Type B pancreatic cell (in vitro differentiated cells): ENCODE measurements around the gene SMARCA1. TPM values are rescaled to one million over a fixed set of nuclear protein-coding genes. Genes with fewer than 3 reads are reported as not detected.

Experiments used
- DNase-seq: peaks from one replicate; pipeline ENCODE4 v3.0.0; 2021; ENCODE audit warnings: mixed read lengths; ENCODE audit not compliant: unreplicated experiment; ENCODE audit errors: extremely low spot score
- H3K27ac Mint-ChIP-seq: 2 replicates; pipeline ENCODE4 v1.8.0; 2021; ENCODE audit warnings: mild to moderate bottlenecking, mixed read lengths
- H3K27me3 Mint-ChIP-seq: 2 replicates; pipeline ENCODE4 v1.8.0; 2021; ENCODE audit warnings: mixed read lengths
- H3K36me3 Mint-ChIP-seq: 2 replicates; pipeline ENCODE4 v1.8.0; 2021; ENCODE audit warnings: mixed read lengths
- H3K4me1 Mint-ChIP-seq: one replicate; pipeline ENCODE4 v1.8.0; 2021; ENCODE audit warnings: mixed read lengths; ENCODE audit not compliant: unreplicated experiment
- H3K4me3 Mint-ChIP-seq: 2 replicates; pipeline ENCODE4 v1.8.0; 2021; ENCODE audit warnings: mild to moderate bottlenecking, mixed read lengths
- H3K9me3 Mint-ChIP-seq: 2 replicates; pipeline ENCODE4 v1.8.0; 2021; ENCODE audit warnings: mixed read lengths
- total RNA-seq: library from RNA; stranded (reverse); gene quantifications from 2 replicates; pipeline ENCODE4 v1.2.1, GENCODE V29; 2021; ENCODE audit warnings: low replicate concordance
- TF ChIP-seq, protein P1 (sequence below): fragments of 200-600 bp; sonication (generic); conservative IDR thresholded peaks from 2 replicates; pipeline ENCODE4 v1.5.0; 2021; ENCODE audit warnings: antibody characterized with exemption, mild to moderate bottlenecking

SMARCA1 gene
- total RNA-seq, 1 donor from 2014 or later, result 106 TPM

DNA sequence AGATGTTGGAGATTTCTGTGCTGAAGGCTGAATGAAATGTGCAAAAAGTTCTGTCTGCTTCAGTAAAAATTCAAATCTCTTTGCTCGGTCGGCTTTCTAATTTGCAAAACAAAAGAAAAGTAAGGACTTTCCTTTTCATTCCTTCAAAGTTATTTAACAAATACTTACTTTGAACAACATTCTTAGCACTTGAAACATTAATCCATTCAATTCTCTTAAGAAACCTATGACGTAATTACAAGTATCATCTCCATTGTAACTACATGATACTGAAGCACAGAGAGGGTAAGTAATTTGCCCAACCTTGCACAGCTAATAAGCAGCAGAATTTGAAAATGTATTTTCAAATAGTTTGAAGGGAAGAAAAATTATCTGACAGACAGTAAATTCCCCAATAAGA, 6.9 kb downstream of the SMARCA1 start:
- TF ChIP-seq, protein P1, sequence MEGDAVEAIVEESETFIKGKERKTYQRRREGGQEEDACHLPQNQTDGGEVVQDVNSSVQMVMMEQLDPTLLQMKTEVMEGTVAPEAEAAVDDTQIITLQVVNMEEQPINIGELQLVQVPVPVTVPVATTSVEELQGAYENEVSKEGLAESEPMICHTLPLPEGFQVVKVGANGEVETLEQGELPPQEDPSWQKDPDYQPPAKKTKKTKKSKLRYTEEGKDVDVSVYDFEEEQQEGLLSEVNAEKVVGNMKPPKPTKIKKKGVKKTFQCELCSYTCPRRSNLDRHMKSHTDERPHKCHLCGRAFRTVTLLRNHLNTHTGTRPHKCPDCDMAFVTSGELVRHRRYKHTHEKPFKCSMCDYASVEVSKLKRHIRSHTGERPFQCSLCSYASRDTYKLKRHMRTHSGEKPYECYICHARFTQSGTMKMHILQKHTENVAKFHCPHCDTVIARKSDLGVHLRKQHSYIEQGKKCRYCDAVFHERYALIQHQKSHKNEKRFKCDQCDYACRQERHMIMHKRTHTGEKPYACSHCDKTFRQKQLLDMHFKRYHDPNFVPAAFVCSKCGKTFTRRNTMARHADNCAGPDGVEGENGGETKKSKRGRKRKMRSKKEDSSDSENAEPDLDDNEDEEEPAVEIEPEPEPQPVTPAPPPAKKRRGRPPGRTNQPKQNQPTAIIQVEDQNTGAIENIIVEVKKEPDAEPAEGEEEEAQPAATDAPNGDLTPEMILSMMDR, result no peak
- Mint-ChIP-seq H3K27me3 (no peaks in the 10 kb centered on the region), H3K9me3 (no peaks in the 10 kb centered on the region), H3K27ac (no peak overlapping the region), H3K4me1 (peaks cover 12% of the 10 kb centered on the region), H3K36me3 (peaks cover 17% of the 10 kb centered on the region), H3K4me3 (no peak overlapping the region)
- DNase-seq, result no peak

DNA sequence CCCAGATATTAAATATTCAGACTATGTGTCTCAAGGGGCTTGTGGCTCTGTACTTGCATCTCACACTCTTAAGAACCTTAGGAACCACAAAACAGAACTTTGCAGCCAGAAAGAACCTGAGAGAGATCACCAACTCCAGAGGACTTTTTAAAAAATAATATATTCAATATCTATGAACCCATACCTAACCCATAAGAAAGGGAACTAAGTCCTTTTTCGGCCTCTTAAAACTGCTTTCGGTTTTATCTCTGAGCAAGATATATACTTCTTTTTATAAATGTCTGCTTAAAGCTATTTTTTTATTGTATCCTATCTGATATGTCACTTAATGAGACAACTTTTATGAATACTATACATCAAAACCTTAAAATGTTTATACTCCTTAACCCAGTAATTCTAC, 10.9 kb downstream of the SMARCA1 start:
- no peaks in the 10 kb centered on the region for H3K27me3 Mint-ChIP-seq
- peaks cover 34% of the 10 kb centered on the region for H3K36me3 Mint-ChIP-seq
- H3K4me1 Mint-ChIP-seq, result no peaks in the 10 kb centered on the region
- no peak overlapping the region for H3K27ac Mint-ChIP-seq
- no peaks in the 10 kb centered on the region for H3K9me3 Mint-ChIP-seq
- H3K4me3 Mint-ChIP-seq, result no peak overlapping the region
- no peak for DNase-seq
- TF ChIP-seq, protein P1, result no peak

DNA sequence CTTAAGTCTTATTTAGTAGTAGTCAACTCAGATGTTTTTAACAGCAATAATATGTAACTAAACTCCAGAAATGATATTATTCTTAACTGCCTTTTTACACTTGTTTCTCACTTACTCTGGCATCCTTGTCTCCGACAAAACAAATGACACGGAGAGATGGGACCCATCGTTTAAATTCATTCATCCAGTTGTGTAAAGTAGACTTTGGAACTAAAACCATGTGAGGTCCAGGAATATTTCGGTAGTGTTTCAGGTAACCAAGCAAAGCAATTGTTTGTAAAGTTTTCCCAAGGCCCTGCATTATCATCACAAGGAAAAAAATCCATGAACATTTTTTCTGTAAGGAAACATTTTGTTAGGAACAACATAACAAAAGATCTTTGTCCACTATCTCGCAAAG, 11.6 kb downstream of the SMARCA1 start:
- no peak overlapping the region for H3K27ac Mint-ChIP-seq
- DNase-seq, result no peak
- peaks cover 39% of the 10 kb centered on the region for H3K36me3 Mint-ChIP-seq
- TF ChIP-seq, protein P1, result no peak
- H3K4me3 Mint-ChIP-seq, result no peak overlapping the region
- H3K4me1 Mint-ChIP-seq, result no peaks in the 10 kb centered on the region
- no peaks in the 10 kb centered on the region for H3K27me3 Mint-ChIP-seq
- no peaks in the 10 kb centered on the region for H3K9me3 Mint-ChIP-seq

DNA sequence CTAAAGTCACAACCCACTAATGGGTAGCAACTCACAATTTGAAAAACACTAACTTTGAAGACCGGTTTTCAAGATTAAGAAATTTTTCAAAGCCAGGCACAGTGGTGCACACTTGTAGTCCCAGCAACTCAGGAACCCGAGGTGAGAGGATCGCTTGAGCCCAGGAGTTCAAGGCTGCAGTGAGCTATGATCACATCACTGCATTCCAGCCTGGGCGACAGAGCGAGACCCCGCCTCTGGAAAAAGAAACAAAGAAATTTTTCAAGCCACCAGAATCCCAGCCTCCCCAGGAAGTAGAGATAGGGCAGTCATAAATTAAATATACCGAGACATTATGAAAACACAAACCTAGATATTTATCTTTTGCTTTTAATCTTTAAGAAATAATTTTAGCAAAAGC, 13.0 kb downstream of the SMARCA1 start:
- Mint-ChIP-seq H3K4me1 (no peaks in the 10 kb centered on the region), H3K4me3 (no peak overlapping the region), H3K36me3 (peaks cover 40% of the 10 kb centered on the region), H3K27me3 (no peaks in the 10 kb centered on the region), H3K9me3 (no peaks in the 10 kb centered on the region), H3K27ac (no peak overlapping the region)
- DNase-seq, result no peak
- TF ChIP-seq, protein P1, result no peak

DNA sequence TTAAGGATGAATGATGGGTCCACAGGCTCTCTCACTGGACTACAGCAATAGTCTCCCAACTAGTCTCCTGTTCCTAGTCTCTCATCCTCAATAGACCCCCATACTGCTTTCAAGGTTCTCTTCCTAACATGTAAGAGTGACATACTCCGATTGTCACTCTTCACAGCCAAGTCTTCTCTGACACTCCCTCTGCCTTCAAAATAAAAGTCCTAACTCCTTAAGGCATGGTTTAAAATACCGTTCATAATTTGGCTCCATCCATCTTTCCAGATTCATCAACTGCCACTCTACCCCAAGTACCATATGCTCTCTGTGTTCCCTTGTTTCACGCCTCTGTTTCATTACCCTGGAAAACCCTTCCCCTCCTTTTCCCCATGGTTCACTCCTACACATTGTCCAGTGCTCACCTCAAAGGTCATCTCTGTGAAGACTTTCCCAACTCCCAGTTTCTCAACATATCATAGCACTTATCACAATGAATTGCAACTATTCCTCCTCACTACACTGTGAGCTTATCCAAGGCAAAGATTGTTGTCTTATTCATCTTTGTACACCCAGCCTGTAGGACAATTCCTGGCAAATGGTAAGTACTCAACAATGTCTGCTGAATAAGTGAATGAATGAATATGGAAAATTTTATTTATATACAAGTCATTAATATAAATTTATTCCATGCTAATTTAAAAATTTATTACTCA, 26.0 kb downstream of the SMARCA1 start:
- Mint-ChIP-seq H3K9me3 (no peaks in the 10 kb centered on the region), H3K4me1 (no peaks in the 10 kb centered on the region), H3K36me3 (peaks cover 32% of the 10 kb centered on the region), H3K27me3 (no peaks in the 10 kb centered on the region), H3K4me3 (no peak overlapping the region), H3K27ac (no peak overlapping the region)
- DNase-seq, result no peak
- TF ChIP-seq, protein P1, result no peak
